HEK293 (cell line): ENCODE data around the gene PPP1R27.

Experiments used
- IKZF3 ChIP-seq: fragments of 450-650 bp; IDR thresholded peaks from 2 replicates; pipeline ENCODE4 v1.5.0; 2018; ENCODE audit warnings: missing biosample characterization, mild to moderate bottlenecking, missing genetic modification characterization, moderate library complexity
- KLF8 ChIP-seq: fragments of 450-650 bp; formaldehyde crosslinking; IDR thresholded peaks from 2 replicates; pipeline ENCODE4 v1.5.1; 2016; ENCODE audit warnings: missing biosample characterization, missing genetic modification characterization
- OVOL3 ChIP-seq: fragments of 450-650 bp; formaldehyde crosslinking; IDR thresholded peaks from 2 replicates; pipeline ENCODE4 v1.5.1; 2016; ENCODE audit warnings: missing biosample characterization, missing genetic modification characterization
- ZBTB17 ChIP-seq: fragments of 450-650 bp; formaldehyde crosslinking; IDR thresholded peaks from 2 replicates; pipeline ENCODE4 v1.5.1; 2016; ENCODE audit warnings: missing biosample characterization, missing genetic modification characterization
- ZEB2 ChIP-seq: fragments of 450-650 bp; formaldehyde crosslinking; IDR thresholded peaks from 2 replicates; pipeline ENCODE4 v1.5.1; 2016; ENCODE audit warnings: missing biosample characterization, missing genetic modification characterization
- ZFHX2 ChIP-seq: fragments of 450-650 bp; formaldehyde crosslinking; conservative IDR thresholded peaks from 2 replicates; pipeline ENCODE4 v1.5.1; 2016; ENCODE audit warnings: missing biosample characterization, missing genetic modification characterization
- ZNF133 ChIP-seq: fragments of 450-650 bp; formaldehyde crosslinking; IDR thresholded peaks from 2 replicates; pipeline ENCODE4 v1.5.1; 2016; ENCODE audit warnings: missing biosample characterization, missing genetic modification characterization
- ZNF140 ChIP-seq: fragments of 450-650 bp; formaldehyde crosslinking; IDR thresholded peaks from 2 replicates; pipeline ENCODE4 v1.5.1; 2016; ENCODE audit warnings: missing biosample characterization, missing genetic modification characterization
- ZNF175 ChIP-seq: fragments of 450-650 bp; formaldehyde crosslinking; IDR thresholded peaks from 2 replicates; pipeline ENCODE4 v1.5.1; 2016; ENCODE audit warnings: missing biosample characterization, missing genetic modification characterization
- ZNF404 ChIP-seq: fragments of 450-650 bp; formaldehyde crosslinking; IDR thresholded peaks from 2 replicates; pipeline ENCODE4 v1.5.1; 2017; ENCODE audit warnings: missing biosample characterization, missing genetic modification characterization
- ZNF416 ChIP-seq: fragments of 450-650 bp; formaldehyde crosslinking; IDR thresholded peaks from 2 replicates; pipeline ENCODE4 v1.5.1; 2016; ENCODE audit warnings: missing biosample characterization, missing genetic modification characterization
- ZNF549 ChIP-seq: fragments of 450-650 bp; IDR thresholded peaks from 2 replicates; pipeline ENCODE4 v1.5.1; 2018; ENCODE audit warnings: missing biosample characterization, missing genetic modification characterization, mild to moderate bottlenecking, inconsistent platforms, moderate library complexity
- ZNF558 ChIP-seq: fragments of 450-650 bp; formaldehyde crosslinking; IDR thresholded peaks from 2 replicates; pipeline ENCODE4 v1.5.1; 2016; ENCODE audit warnings: missing biosample characterization, missing genetic modification characterization
- ZNF626 ChIP-seq: fragments of 450-650 bp; sonication (Bioruptor Pico); formaldehyde crosslinking; IDR thresholded peaks from 2 replicates; pipeline ENCODE4 v1.5.1; 2018; ENCODE audit warnings: missing biosample characterization, missing genetic modification characterization, inconsistent platforms
- ZNF629 ChIP-seq: fragments of 450-650 bp; formaldehyde crosslinking; IDR thresholded peaks from 2 replicates; pipeline ENCODE4 v1.5.1; 2017; ENCODE audit warnings: missing biosample characterization, missing genetic modification characterization
- ZSCAN30 ChIP-seq: fragments of 450-650 bp; IDR thresholded peaks from 2 replicates; pipeline ENCODE4 v1.5.1; 2018; ENCODE audit warnings: missing biosample characterization, mild to moderate bottlenecking, missing genetic modification characterization, moderate library complexity
- TF ChIP-seq, protein P1 (sequence below): fragments of 450-650 bp; formaldehyde crosslinking; IDR thresholded peaks from 2 replicates; pipeline ENCODE4 v1.5.1; 2016; ENCODE audit warnings: missing biosample characterization, missing genetic modification characterization
- TF ChIP-seq, protein P2 (sequence below): fragments of 450-650 bp; formaldehyde crosslinking; IDR thresholded peaks from 2 replicates; pipeline ENCODE4 v1.5.1; 2016; ENCODE audit warnings: missing biosample characterization, missing genetic modification characterization, borderline replicate concordance
- TF ChIP-seq, protein P3 (sequence below): fragments of 450-650 bp; formaldehyde crosslinking; IDR thresholded peaks from 2 replicates; pipeline ENCODE4 v1.5.1; 2016; ENCODE audit warnings: missing biosample characterization, missing genetic modification characterization, borderline replicate concordance
- TF ChIP-seq, protein P4 (sequence below): fragments of 450-650 bp; formaldehyde crosslinking; optimal IDR thresholded peaks from 2 replicates; pipeline ENCODE3; 2016; ENCODE audit warnings: missing biosample characterization, mild to moderate bottlenecking, missing genetic modification characterization
- TF ChIP-seq, protein P5 (sequence below): fragments of 450-650 bp; formaldehyde crosslinking; IDR thresholded peaks from 2 replicates; pipeline ENCODE4 v1.5.1; 2016; ENCODE audit warnings: missing biosample characterization, missing genetic modification characterization

PPP1R27 gene

DNA sequence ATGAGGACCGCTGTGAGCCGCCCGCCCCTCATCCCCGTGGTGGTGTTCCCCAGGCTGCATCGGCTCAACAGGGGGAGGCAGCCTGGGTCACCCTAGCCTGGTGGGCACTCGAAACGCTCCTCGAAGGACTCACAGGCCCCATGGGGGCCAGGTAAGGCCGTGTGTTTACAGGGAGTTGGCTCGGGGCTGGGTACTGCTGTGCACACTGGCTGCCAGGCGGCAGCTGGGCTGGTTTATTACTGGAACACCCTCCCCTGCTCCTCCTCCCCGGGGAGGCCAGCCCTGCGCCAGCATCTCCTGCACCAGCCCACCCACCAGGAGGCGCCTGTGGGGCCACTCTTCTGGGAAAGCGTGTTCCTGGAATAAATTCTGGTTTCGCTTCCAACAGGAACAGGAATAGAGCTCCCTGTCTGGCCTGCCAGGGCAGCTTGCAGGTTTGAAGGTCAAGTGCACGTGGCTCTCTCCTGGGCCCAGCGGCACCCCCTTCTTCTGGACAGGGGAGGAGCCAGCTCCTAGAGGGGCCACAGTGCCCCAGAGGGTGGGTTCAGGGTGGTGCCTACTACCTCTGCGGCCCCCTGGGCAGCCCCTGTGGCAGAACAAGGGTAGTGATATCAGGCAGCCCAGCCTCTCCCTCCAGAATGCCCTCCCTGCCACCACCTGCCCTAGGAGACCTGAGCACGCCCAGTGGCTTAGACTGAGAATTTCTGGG lies 13.1 kb downstream of the PPP1R27 start (continued):
- TF ChIP-seq ZFHX2 (tag by site-specific recombination) (no peak), ZNF626 (tag by site-specific recombination) (no peak), ZBTB17 (tag by site-specific recombination) (peak; percentile 35; the same call in 1 of the 2 replicates), ZNF558 (tag by site-specific recombination) (no peak), ZNF133 (tag by site-specific recombination) (no peak), ZNF629 (tag by site-specific recombination) (peak; percentile 22; the same call in 1 of the 2 replicates), ZNF549 (tag by site-specific recombination) (no peak), ZEB2 (tag by site-specific recombination) (no peak), ZNF140 (no peak), ZNF175 (tag by site-specific recombination) (no peak), OVOL3 (no peak), ZNF404 (tag by site-specific recombination) (no peak), ZNF416 (tag by site-specific recombination) (no peak), IKZF3 (tag by site-specific recombination) (peak; percentile 83), ZSCAN30 (tag by site-specific recombination) (peak; percentile 32; the same call in 1 of the 2 replicates), KLF8 (no peak)
- TF ChIP-seq, protein P1, sequence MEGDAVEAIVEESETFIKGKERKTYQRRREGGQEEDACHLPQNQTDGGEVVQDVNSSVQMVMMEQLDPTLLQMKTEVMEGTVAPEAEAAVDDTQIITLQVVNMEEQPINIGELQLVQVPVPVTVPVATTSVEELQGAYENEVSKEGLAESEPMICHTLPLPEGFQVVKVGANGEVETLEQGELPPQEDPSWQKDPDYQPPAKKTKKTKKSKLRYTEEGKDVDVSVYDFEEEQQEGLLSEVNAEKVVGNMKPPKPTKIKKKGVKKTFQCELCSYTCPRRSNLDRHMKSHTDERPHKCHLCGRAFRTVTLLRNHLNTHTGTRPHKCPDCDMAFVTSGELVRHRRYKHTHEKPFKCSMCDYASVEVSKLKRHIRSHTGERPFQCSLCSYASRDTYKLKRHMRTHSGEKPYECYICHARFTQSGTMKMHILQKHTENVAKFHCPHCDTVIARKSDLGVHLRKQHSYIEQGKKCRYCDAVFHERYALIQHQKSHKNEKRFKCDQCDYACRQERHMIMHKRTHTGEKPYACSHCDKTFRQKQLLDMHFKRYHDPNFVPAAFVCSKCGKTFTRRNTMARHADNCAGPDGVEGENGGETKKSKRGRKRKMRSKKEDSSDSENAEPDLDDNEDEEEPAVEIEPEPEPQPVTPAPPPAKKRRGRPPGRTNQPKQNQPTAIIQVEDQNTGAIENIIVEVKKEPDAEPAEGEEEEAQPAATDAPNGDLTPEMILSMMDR, result peak; percentile 74; the same call in 1 of the 2 replicates
- TF ChIP-seq, protein P2, sequence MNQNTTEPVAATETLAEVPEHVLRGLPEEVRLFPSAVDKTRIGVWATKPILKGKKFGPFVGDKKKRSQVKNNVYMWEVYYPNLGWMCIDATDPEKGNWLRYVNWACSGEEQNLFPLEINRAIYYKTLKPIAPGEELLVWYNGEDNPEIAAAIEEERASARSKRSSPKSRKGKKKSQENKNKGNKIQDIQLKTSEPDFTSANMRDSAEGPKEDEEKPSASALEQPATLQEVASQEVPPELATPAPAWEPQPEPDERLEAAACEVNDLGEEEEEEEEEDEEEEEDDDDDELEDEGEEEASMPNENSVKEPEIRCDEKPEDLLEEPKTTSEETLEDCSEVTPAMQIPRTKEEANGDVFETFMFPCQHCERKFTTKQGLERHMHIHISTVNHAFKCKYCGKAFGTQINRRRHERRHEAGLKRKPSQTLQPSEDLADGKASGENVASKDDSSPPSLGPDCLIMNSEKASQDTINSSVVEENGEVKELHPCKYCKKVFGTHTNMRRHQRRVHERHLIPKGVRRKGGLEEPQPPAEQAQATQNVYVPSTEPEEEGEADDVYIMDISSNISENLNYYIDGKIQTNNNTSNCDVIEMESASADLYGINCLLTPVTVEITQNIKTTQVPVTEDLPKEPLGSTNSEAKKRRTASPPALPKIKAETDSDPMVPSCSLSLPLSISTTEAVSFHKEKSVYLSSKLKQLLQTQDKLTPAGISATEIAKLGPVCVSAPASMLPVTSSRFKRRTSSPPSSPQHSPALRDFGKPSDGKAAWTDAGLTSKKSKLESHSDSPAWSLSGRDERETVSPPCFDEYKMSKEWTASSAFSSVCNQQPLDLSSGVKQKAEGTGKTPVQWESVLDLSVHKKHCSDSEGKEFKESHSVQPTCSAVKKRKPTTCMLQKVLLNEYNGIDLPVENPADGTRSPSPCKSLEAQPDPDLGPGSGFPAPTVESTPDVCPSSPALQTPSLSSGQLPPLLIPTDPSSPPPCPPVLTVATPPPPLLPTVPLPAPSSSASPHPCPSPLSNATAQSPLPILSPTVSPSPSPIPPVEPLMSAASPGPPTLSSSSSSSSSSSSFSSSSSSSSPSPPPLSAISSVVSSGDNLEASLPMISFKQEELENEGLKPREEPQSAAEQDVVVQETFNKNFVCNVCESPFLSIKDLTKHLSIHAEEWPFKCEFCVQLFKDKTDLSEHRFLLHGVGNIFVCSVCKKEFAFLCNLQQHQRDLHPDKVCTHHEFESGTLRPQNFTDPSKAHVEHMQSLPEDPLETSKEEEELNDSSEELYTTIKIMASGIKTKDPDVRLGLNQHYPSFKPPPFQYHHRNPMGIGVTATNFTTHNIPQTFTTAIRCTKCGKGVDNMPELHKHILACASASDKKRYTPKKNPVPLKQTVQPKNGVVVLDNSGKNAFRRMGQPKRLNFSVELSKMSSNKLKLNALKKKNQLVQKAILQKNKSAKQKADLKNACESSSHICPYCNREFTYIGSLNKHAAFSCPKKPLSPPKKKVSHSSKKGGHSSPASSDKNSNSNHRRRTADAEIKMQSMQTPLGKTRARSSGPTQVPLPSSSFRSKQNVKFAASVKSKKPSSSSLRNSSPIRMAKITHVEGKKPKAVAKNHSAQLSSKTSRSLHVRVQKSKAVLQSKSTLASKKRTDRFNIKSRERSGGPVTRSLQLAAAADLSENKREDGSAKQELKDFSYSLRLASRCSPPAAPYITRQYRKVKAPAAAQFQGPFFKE (tag by site-specific recombination), result no peak
- TF ChIP-seq, protein P3, sequence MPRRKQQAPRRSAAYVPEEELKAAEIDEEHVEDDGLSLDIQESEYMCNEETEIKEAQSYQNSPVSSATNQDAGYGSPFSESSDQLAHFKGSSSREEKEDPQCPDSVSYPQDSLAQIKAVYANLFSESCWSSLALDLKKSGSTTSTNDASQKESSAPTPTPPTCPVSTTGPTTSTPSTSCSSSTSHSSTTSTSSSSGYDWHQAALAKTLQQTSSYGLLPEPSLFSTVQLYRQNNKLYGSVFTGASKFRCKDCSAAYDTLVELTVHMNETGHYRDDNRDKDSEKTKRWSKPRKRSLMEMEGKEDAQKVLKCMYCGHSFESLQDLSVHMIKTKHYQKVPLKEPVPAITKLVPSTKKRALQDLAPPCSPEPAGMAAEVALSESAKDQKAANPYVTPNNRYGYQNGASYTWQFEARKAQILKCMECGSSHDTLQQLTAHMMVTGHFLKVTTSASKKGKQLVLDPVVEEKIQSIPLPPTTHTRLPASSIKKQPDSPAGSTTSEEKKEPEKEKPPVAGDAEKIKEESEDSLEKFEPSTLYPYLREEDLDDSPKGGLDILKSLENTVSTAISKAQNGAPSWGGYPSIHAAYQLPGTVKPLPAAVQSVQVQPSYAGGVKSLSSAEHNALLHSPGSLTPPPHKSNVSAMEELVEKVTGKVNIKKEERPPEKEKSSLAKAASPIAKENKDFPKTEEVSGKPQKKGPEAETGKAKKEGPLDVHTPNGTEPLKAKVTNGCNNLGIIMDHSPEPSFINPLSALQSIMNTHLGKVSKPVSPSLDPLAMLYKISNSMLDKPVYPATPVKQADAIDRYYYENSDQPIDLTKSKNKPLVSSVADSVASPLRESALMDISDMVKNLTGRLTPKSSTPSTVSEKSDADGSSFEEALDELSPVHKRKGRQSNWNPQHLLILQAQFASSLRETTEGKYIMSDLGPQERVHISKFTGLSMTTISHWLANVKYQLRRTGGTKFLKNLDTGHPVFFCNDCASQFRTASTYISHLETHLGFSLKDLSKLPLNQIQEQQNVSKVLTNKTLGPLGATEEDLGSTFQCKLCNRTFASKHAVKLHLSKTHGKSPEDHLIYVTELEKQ, result no peak
- TF ChIP-seq, protein P4, sequence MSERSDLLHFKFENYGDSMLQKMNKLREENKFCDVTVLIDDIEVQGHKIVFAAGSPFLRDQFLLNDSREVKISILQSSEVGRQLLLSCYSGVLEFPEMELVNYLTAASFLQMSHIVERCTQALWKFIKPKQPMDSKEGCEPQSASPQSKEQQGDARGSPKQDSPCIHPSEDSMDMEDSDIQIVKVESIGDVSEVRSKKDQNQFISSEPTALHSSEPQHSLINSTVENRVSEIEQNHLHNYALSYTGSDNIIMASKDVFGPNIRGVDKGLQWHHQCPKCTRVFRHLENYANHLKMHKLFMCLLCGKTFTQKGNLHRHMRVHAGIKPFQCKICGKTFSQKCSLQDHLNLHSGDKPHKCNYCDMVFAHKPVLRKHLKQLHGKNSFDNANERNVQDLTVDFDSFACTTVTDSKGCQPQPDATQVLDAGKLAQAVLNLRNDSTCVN, result no peak
- TF ChIP-seq, protein P5, sequence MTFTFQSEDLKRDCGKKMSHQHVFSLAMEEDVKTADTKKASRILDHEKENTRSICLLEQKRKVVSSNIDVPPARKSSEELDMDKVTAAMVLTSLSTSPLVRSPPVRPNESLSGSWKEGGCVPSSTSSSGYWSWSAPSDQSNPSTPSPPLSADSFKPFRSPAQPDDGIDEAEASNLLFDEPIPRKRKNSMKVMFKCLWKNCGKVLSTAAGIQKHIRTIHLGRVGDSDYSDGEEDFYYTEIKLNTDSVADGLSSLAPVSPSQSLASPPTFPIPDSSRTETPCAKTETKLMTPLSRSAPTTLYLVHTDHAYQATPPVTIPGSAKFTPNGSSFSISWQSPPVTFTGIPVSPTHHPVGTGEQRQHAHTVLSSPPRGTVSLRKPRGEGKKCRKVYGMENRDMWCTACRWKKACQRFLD (tag by site-specific recombination), result no peak
